ENCODE measurements around the gene CDC5L. TPM values are rescaled to one million over a fixed set of nuclear protein-coding genes. Genes with fewer than 3 reads are reported as not detected.

CDC5L gene
- total and polyA plus RNA-seq, 2 of the 13 experiments (the other 11 are each of a cell fraction or from before 2014, with no cell fraction given): 11.0 to 34.2 TPM

GRCh38 chr6:44387346-44388134 lies at the start of gene CDC5L (continued):
- TF ChIP-seq DPF2 (CRISPR knock-in tag; IDR thresholded peaks at IDR 0.05; ENCODE audit: borderline replicate concordance, low read depth) (peak; percentile 12; the same call in 1 of the 2 replicates), ZNF276 (CRISPR knock-in tag; IDR thresholded peaks at IDR 0.05; ENCODE audit: low read depth) (peak; percentile 30; the same call in 1 of the 2 replicates), ELF4 (CRISPR knock-in tag; IDR thresholded peaks at IDR 0.05; ENCODE audit: borderline replicate concordance) (0 out of 2 replicates have a peak, but pooled peaks have one; percentile 62), E2F5 (CRISPR knock-in tag; conservative IDR thresholded peaks at IDR 0.05) (peak; percentile 85; the same call in 1 of the 2 replicates), TFDP2 (CRISPR knock-in tag; IDR thresholded peaks at IDR 0.05) (peak; percentile 96), NCOA5 (CRISPR knock-in tag; IDR thresholded peaks at IDR 0.05) (no peak), ARID5B (CRISPR knock-in tag; IDR thresholded peaks at IDR 0.05) (peak; percentile 50; the same call in 1 of the 2 replicates), ZSCAN20 (CRISPR knock-in tag; IDR thresholded peaks at IDR 0.05; ENCODE audit: borderline replicate concordance) (no peak), CEBPB (IDR thresholded peaks at IDR 0.05; ENCODE audit: borderline replicate concordance, low read depth, low read length) (no peak), ZNF790 (CRISPR knock-in tag; IDR thresholded peaks at IDR 0.05; ENCODE audit: borderline replicate concordance) (peak; percentile 60; the same call in 1 of the 2 replicates), NR3C1 (CRISPR knock-in tag; IDR thresholded peaks at IDR 0.05) (no peak), MIER2 (CRISPR knock-in tag; IDR thresholded peaks at IDR 0.05) (no peak; the same call in 1 of the 2 replicates), ZBTB2 (CRISPR knock-in tag; IDR thresholded peaks at IDR 0.05; ENCODE audit: low read depth) (peak; percentile 75), ZNF616 (CRISPR knock-in tag; IDR thresholded peaks at IDR 0.05; ENCODE audit: low read depth) (peak; percentile 93)
